ENCODE data around the gene PTX3.

PTX3 gene

GRCh38 chr3:157436583-157437291 is at the start of gene PTX3:
Gene PTX3, plus strand, starts transcription at chr3:157436850. Its CDS starts 84 bp downstream, at chr3:157436934.
- no peak for TF ChIP-seq CTCF (IDR thresholded peaks at IDR 0.05; ENCODE audit: insufficient read depth, low read depth, low read length, missing control alignments)
- H3K4me3 ChIP-seq (ENCODE audit: low read length), result peak within 1 kb of the TSS; percentile 39
- DNase-seq (ENCODE audit: low read depth), result peak; percentile 52

- no peak for TF ChIP-seq CTCF (IDR thresholded peaks at IDR 0.05; ENCODE audit: insufficient read depth, low read depth, low read length, missing control alignments)
- H3K4me3 ChIP-seq (ENCODE audit: low read length), result no peak overlapping the region
- DNase-seq (ENCODE audit: low read depth), result no peak
Observed at GRCh38 chr3:157387708-157388435, 48.8 kb upstream of the PTX3 start.

GRCh38 chr3:157388976-157389375 is 47.7 kb upstream of the PTX3 start:
- no peak for TF ChIP-seq CTCF (IDR thresholded peaks at IDR 0.05; ENCODE audit: insufficient read depth, low read depth, low read length, missing control alignments)
- H3K4me3 ChIP-seq (ENCODE audit: low read length), result no peak overlapping the region
- no peak for DNase-seq (ENCODE audit: low read depth)

- TF ChIP-seq CTCF (IDR thresholded peaks at IDR 0.05; ENCODE audit: insufficient read depth, low read depth, low read length, missing control alignments), result no peak
- DNase-seq (ENCODE audit: low read depth), result no peak
- H3K4me3 ChIP-seq (ENCODE audit: low read length), result no peak overlapping the region
Observed at GRCh38 chr3:157390713-157391515, 45.7 kb upstream of the PTX3 start.

GRCh38 chr3:157392104-157392503 is 44.5 kb upstream of the PTX3 start:
- H3K4me3 ChIP-seq (ENCODE audit: low read length), result no peak overlapping the region
- no peak for DNase-seq (ENCODE audit: low read depth)
- no peak for TF ChIP-seq CTCF (IDR thresholded peaks at IDR 0.05; ENCODE audit: insufficient read depth, low read depth, low read length, missing control alignments)

- no peak for TF ChIP-seq CTCF (IDR thresholded peaks at IDR 0.05; ENCODE audit: insufficient read depth, low read depth, low read length, missing control alignments)
- no peak overlapping the region for H3K4me3 ChIP-seq (ENCODE audit: low read length)
- peak; percentile 29 for DNase-seq (ENCODE audit: low read depth)
Observed at GRCh38 chr3:157393113-157393512, 43.5 kb upstream of the PTX3 start.

All from epithelial cell of esophagus (primary cell).